Measurements from ENCODE around the gene MAB21L1. TPM values are rescaled to one million over a fixed set of nuclear protein-coding genes. Genes with fewer than 3 reads are reported as not detected.

The MAB21L1 gene
- total and polyA plus RNA-seq, 12 donors: 0.06 to 7.0 (median 2.3) TPM; not detected in 1

DNA sequence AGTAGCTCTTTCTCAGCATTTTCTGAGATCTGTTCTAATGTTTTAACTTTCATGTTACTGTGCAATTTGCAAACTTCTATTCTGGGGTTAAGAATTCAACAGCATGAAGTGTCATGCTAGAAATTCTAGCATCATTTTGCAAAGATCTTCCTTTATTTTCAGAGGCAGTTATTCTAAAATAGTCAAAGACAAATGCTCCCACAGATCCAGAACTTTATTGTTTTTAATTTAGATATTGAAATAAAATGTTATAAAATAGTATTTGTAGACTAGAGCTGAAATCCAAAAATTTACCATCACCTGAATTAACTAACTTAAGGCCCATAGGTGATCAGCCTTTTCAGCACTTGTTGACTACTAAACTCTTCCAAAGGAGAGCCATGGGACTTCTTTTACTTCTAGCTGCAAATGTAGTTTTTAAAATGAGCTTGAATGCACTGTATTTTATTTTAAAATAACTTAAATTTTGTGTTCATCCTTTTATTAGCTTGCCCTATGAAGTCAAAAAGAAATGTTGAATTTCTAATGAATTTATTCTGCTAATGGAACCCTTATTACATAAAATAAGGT is 3.2 kb downstream of the MAB21L1 start:
- H3K36me3 ChIP-seq (replicated peaks in 1 of 2): no peaks in the 10 kb centered on the region
- H3K27me3 ChIP-seq: no peaks in the 10 kb centered on the region
- no peaks in the 10 kb centered on the region for H3K4me1 ChIP-seq (replicated peaks in 1 of 2)
- no peak overlapping the region for H3K27ac ChIP-seq
- H3K4me3 ChIP-seq: no peak overlapping the region
- DNase-seq: no peak
- no peak for TF ChIP-seq POLR2A (IDR thresholded peaks at IDR 0.05)
- TF ChIP-seq, protein P1, sequence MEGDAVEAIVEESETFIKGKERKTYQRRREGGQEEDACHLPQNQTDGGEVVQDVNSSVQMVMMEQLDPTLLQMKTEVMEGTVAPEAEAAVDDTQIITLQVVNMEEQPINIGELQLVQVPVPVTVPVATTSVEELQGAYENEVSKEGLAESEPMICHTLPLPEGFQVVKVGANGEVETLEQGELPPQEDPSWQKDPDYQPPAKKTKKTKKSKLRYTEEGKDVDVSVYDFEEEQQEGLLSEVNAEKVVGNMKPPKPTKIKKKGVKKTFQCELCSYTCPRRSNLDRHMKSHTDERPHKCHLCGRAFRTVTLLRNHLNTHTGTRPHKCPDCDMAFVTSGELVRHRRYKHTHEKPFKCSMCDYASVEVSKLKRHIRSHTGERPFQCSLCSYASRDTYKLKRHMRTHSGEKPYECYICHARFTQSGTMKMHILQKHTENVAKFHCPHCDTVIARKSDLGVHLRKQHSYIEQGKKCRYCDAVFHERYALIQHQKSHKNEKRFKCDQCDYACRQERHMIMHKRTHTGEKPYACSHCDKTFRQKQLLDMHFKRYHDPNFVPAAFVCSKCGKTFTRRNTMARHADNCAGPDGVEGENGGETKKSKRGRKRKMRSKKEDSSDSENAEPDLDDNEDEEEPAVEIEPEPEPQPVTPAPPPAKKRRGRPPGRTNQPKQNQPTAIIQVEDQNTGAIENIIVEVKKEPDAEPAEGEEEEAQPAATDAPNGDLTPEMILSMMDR (IDR thresholded peaks at IDR 0.05): no peak
- H3K9me3 ChIP-seq (replicated peaks in 1 of 3): no peaks in the 10 kb centered on the region
- intact Hi-C loops (cut with DNase I): no loop called here

- Histone ChIP-seq H3K4me3 (no peak overlapping the region), H3K27ac (peak overlapping the region in 1 of 5 donors; percentile 62), H3K9me3 (replicated peaks in 1 of 3) (no peaks in the 10 kb centered on the region), H3K4me1 (replicated peaks in 1 of 2) (no peaks in the 10 kb centered on the region), H3K27me3 (no peaks in the 10 kb centered on the region), H3K36me3 (replicated peaks in 1 of 2) (no peaks in the 10 kb centered on the region)
- WGBS, 4 donors: 76 to 87% (median 80%) methylated on average over 7 of the region's 7 CpGs
- DNase-seq: no peak
- intact Hi-C loops (cut with DNase I): no loop called here
- TF ChIP-seq, protein P1 (IDR thresholded peaks at IDR 0.05): no peak
- no peak for TF ChIP-seq POLR2A (IDR thresholded peaks at IDR 0.05)
Observed at GRCh38 chr13:35472323-35472881, 4.1 kb downstream of the MAB21L1 start.

DNA sequence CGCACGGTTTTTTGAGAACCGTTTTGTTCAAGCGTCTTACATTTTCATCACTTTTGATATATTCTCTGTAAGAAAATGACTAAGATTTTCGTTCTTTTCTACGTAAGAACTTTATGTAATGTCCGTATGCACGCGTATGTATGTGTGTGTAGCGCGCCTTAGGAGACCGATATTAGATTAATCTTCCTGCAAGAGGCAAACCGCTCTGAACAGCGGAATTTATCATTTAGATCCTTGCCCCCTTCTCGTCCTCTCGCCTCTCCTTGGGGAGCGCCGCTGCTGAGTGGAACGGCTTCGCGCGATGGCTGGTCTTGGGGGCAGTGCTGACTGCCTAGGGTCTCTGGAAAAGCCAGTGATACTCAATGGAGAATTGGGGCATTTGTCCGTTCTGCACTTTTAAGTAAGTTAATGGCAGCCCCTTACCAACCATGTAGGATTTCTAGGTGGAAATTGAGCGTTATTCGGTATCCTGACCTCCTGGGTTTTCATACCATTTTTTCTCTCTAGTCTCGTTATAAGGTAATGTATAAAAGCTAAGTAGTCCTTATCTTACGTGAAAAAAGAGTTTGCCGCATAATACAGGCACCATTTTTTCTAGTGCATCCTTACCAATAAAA is 4.7 kb downstream of the MAB21L1 start:
- Histone ChIP-seq H3K27me3 (no peaks in the 10 kb centered on the region), H3K27ac (peak overlapping the region in 1 of 5 donors; percentile 62), H3K36me3 (replicated peaks in 1 of 2) (no peaks in the 10 kb centered on the region), H3K9me3 (replicated peaks in 1 of 3) (no peaks in the 10 kb centered on the region), H3K4me1 (replicated peaks in 1 of 2) (no peaks in the 10 kb centered on the region), H3K4me3 (no peak overlapping the region)
- intact Hi-C loops (cut with DNase I): no loop called here
- 58 to 72% (median 67%) methylated on average over 28 of the region's 28 CpGs for WGBS, 4 donors
- no peak for DNase-seq
- no peak for TF ChIP-seq POLR2A (IDR thresholded peaks at IDR 0.05)
- TF ChIP-seq, protein P1 (IDR thresholded peaks at IDR 0.05): no peak

DNA sequence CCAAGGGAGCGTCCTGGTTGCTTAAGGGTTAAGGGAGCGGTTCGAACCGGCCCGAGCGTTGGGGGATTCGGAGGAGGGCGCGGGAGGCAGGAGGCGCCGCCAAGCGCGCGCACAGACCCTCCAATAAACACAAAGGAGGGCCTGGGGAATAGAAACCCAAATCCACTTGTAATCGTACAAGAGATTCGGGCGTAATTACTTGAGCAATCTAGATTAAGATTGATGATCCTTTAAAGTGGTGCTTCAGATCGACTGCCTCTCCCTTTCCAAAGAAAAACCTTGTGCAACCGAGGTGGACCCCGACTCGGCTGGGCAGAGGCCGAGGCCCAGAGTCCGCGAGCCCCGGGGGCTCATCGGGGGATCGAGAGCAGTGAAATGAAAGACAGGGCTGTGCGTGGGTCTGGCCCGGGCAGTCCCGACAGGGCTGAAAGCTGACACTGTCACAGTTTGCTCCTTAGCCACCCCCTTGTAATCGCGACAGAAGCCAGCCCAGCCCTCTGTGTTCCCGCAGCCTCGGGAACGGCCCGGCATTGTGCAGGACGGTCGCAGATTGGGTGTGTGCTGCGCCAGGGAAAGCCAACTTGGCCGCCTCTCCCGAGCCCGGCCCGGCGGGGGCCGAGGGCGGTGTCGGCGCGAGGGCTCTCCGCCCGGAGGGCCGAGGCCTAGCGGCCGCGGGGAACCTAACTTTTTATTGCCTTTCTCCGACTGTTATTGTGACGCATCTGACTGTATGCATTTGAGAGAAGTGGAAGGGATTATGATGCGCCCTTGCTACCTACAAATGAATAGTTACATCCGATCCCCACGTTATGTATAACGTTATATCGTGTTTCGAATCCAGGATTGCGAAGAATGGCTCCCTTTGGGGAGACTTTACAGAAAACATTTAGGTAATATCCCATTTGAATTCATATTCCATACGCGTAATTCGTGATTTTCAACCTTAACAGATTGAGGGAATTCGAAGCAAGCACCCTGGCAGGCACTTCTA is 5.5 kb downstream of the MAB21L1 start:
- Histone ChIP-seq H3K27ac (peak overlapping the region in 4 of 5 donors; percentile 9 to 68 (median 53)), H3K4me3 (peak overlapping the region in 2 of 4 donors; percentile 11 to 54), H3K36me3 (replicated peaks in 1 of 2) (no peaks in the 10 kb centered on the region), H3K9me3 (replicated peaks in 1 of 3) (no peaks in the 10 kb centered on the region), H3K27me3 (no peaks in the 10 kb centered on the region), H3K4me1 (replicated peaks in 1 of 2) (no peaks in the 10 kb centered on the region)
- peak; percentile 16 to 60 (median 24) for DNase-seq
- intact Hi-C loops (cut with DNase I): no loop called here
- WGBS, 4 donors: 14 to 33% (median 19%) methylated on average over 31 to 68 of the region's 68 CpGs
- peak in 1 of 2 donors; percentile 23 for TF ChIP-seq POLR2A (IDR thresholded peaks at IDR 0.05)
- TF ChIP-seq, protein P1 (IDR thresholded peaks at IDR 0.05): no peak

Data from adrenal gland (tissue), 12 donors.